ENCODE data around the gene IKBIP. TPM values are rescaled to one million over a fixed set of nuclear protein-coding genes. Genes with fewer than 3 reads are reported as not detected.

Gene IKBIP
- total and polyA plus RNA-seq, 9 of the 15 experiments (the other 6 are each of a cell fraction or from before 2014, with no cell fraction given): 3.3 to 19.5 (median 14.9) TPM

DNA sequence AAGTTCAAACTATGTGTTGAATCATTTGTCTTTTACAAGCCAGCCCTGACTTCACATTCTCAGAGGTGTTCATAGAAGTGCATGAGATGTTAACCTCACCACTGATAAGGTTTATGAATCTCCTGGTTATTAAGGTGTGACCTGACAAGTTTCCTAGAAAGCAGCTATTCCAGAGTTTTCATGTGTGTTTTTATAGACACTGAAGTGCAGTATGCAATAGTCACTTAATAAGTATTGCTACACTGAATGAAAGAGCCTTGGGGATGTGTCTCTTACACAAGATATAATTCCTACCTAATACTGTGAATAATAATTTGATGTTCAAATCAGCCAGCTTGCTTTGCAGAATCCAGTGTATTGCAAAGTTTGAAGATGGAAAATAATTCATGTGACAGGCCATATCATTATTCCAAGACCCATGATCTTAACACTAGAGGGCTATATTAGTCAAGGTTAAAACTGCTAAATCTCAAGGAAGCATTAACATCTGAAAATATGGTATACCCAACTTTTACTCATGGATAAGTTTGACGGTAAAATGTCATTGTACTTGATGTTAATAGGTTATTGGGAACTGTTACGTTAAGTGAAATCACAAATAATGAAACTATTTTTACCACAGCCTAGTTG lies 38.1 kb downstream of the IKBIP start (continued):
- no peak for TF ChIP-seq KAT2B (IDR thresholded peaks at IDR 0.05; ENCODE audit: low read depth, low read length)
- no peak for TF ChIP-seq POLR3G (IDR thresholded peaks at IDR 0.05; ENCODE audit: extremely low read depth, insufficient read length, insufficient replicate concordance)
- no peak for TF ChIP-seq MYBL2 (IDR thresholded peaks at IDR 0.05; ENCODE audit: low read depth)
- TF ChIP-seq MYBL2 (CRISPR knock-in tag; IDR thresholded peaks at IDR 0.05; ENCODE audit: borderline replicate concordance): no peak
- no peak for TF ChIP-seq MCM3 (IDR thresholded peaks at IDR 0.05)
- no peak for TF ChIP-seq NFIC (IDR thresholded peaks at IDR 0.05)

DNA sequence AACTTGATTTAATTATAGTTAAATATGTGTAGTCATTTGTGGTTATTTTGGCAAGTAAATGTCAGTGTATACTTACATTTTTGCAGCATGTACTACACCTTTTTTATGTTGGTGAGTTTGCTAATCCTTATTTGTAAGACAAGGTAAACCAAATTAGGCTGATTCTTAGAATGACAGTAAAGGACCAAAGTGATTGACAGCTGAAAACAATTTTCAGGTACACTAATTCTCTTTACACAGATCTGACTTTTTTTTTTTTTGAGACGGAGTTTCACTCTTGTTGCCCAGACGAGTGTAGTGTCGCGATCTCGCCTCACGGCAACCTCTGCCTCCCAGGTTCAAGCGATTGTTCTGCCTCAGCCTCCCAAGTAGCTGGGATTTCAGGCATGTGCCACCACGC lies 42.7 kb downstream of the IKBIP start:
- Histone ChIP-seq H3K9ac (ENCODE audit: insufficient read depth in 1 of 2, low read depth in 2 of 2, low read length in 2 of 2) (no peak overlapping the region), H3K27me3 (ENCODE audit: control insufficient read depth in 2 of 2, insufficient read depth in 2 of 2, low read length in 2 of 2) (no peaks in the 10 kb centered on the region), H3K79me2 (ENCODE audit: control insufficient read depth, insufficient read depth, low read length) (peaks cover 26% of the 10 kb centered on the region), H3K4me1 (replicated peaks in 1 of 2; ENCODE audit: control insufficient read depth in 2 of 2, insufficient read depth in 2 of 2, low read length in 2 of 2) (no peaks in the 10 kb centered on the region; a peak in 1 of 5 replicates), H4K20me1 (replicated peaks; ENCODE audit: control insufficient read depth, insufficient read depth, low read length) (0 out of 2 replicates have a peak, but pooled peaks cover 5% of the 10 kb centered on the region), H2AFZ (ENCODE audit: low read depth, low read length) (no peak overlapping the region), H3K9me3 (replicated peaks; ENCODE audit: control insufficient read depth, insufficient read depth, low read depth, low read length) (no peaks in the 10 kb centered on the region), H3K27ac (ENCODE audit: extremely low read depth, low read depth, low read length) (no peak overlapping the region), H3K4me3 (no peak overlapping the region), H3K36me3 (ENCODE audit: control insufficient read depth, insufficient read depth, low read length) (peaks cover 70% of the 10 kb centered on the region), H3K4me2 (ENCODE audit: insufficient read depth, low read length) (no peak overlapping the region), H3K9me1 (ENCODE audit: control insufficient read depth, insufficient read depth, low read length) (no peaks in the 10 kb centered on the region)
- DNase-seq (ENCODE audit: extremely low read depth in 1 of 4, low spot score in 3 of 4) (no peak), ATAC-seq (peak; percentile 13; the same call in 2 of the 3 replicates), FAIRE-seq (no peak)
- in situ Hi-C loops (cut with MboI): no loop called here
- ChIA-PET CTCF (ENCODE audit: low intra/inter-chr PET ratio) (interaction anchor here (0.7 kb wide), 1 partner anchor 35 kb away, joined by 4 read pairs; no protein-coding TSS in a partner anchor), POLR2A (interaction anchor here (0.7 to 9.6 kb wide), 10 partner anchors 7 to 166 kb away, joined by 3 to 96 read pairs (median 4); partner anchors contain the start of genes IKBIP and SLC25A3)
- intact Hi-C loops (cut with micrococcal nuclease): no loop called here
- BruUV-seq (replicated peaks): no TSS peak
- TF ChIP-seq HNRNPK (IDR thresholded peaks at IDR 0.05; ENCODE audit: low read depth, low read length, poor library complexity, severe bottlenecking) (no peak), NR3C1 (CRISPR knock-in tag; IDR thresholded peaks at IDR 0.05) (no peak), POLR2AphosphoS5 (IDR thresholded peaks at IDR 0.05; ENCODE audit: control insufficient read depth, insufficient read depth, low read depth, low read length) (peak; percentile 54; the same call in 1 of the 2 replicates), FOXA1 (IDR thresholded peaks at IDR 0.05; ENCODE audit: borderline replicate concordance) (no peak), ZSCAN32 (CRISPR knock-in tag; IDR thresholded peaks at IDR 0.05) (no peak), PML (IDR thresholded peaks at IDR 0.05; ENCODE audit: low read length) (0 out of 2 replicates have a peak, but pooled peaks have one; percentile 13)
- TF ChIP-seq, protein P1, sequence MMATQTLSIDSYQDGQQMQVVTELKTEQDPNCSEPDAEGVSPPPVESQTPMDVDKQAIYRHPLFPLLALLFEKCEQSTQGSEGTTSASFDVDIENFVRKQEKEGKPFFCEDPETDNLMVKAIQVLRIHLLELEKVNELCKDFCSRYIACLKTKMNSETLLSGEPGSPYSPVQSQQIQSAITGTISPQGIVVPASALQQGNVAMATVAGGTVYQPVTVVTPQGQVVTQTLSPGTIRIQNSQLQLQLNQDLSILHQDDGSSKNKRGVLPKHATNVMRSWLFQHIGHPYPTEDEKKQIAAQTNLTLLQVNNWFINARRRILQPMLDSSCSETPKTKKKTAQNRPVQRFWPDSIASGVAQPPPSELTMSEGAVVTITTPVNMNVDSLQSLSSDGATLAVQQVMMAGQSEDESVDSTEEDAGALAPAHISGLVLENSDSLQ (IDR thresholded peaks at IDR 0.05): peak; percentile 74
- 91% methylated on average over 4 of the region's 8 CpGs for WGBS (ENCODE audit: insufficient coverage, low coverage, missing lambda C conversion rate)

Measured in K562 (cell line).